OCI-LY3 (cell line): ENCODE measurements around the gene SCN4A.

Source experiments
- EZH2phosphoT487 ChIP-seq: fragments of 200-600 bp; shearing (Covaris generic); IDR thresholded peaks from 2 replicates; pipeline ENCODE4 v1.6.1; 2018; ENCODE audit warnings: antibody characterized with exemption, mixed run types, low read depth
- TF ChIP-seq, protein P1 (sequence below): fragments of 200-600, 300-600 bp; sonication (generic); IDR thresholded peaks from 2 replicates; pipeline ENCODE4 v1.5.1; 2014; ENCODE audit warnings: antibody characterized with exemption, low read length, low read depth

DNA sequence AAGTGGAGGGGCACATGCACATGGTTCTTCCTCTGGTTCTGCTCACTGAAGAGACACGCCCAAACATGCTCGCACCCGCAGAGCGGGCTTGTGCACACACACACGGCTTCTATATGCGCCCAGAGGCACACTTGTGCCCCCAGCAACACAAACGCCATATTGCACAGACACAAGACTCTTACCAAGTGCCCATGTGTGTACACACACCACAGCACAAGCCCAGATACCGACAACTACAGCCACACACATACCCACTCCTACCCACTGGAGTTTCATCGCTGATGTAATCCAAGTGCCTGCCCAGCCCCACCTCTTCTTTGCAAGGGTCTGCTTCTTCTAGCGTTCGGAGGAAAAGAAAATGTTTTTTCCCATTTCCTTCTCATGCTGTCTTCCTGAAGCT lies 18.9 kb upstream of the SCN4A start:
- TF ChIP-seq, protein P1, sequence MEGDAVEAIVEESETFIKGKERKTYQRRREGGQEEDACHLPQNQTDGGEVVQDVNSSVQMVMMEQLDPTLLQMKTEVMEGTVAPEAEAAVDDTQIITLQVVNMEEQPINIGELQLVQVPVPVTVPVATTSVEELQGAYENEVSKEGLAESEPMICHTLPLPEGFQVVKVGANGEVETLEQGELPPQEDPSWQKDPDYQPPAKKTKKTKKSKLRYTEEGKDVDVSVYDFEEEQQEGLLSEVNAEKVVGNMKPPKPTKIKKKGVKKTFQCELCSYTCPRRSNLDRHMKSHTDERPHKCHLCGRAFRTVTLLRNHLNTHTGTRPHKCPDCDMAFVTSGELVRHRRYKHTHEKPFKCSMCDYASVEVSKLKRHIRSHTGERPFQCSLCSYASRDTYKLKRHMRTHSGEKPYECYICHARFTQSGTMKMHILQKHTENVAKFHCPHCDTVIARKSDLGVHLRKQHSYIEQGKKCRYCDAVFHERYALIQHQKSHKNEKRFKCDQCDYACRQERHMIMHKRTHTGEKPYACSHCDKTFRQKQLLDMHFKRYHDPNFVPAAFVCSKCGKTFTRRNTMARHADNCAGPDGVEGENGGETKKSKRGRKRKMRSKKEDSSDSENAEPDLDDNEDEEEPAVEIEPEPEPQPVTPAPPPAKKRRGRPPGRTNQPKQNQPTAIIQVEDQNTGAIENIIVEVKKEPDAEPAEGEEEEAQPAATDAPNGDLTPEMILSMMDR, result no peak
- no peak for TF ChIP-seq EZH2phosphoT487
